GM21825 (cell line): ENCODE results near the gene ANGPTL1.

Experiments
- ATAC-seq: cut with Tn5 transposase; IDR thresholded peaks from one replicate; pipeline ENCODE4 v1.9.1; 2021; ENCODE audit warnings: mild to moderate bottlenecking, moderate library complexity; ENCODE audit not compliant: unreplicated experiment

The ANGPTL1 gene

GRCh38 chr1:178870944-178871343 is at the start of gene ANGPTL1:
Gene ANGPTL1, minus strand, starts transcription at chr1:178871077. Its CDS starts 5,301 bp downstream, at chr1:178865776.
- no peak for ATAC-seq

GRCh38 chr1:178919581-178919980 is 48.7 kb upstream of the ANGPTL1 start:
- ATAC-seq: no peak

- no peak for ATAC-seq
These were observed 48.1 kb upstream of the ANGPTL1 start for GRCh38 chr1:178918955-178919354.

- ATAC-seq: no peak
These were observed 47.4 kb upstream of the ANGPTL1 start for GRCh38 chr1:178918308-178918707.

- ATAC-seq: peak; percentile 48
These were observed 45.7 kb upstream of the ANGPTL1 start for GRCh38 chr1:178916448-178917174.

GRCh38 chr1:178912597-178912996 is 41.7 kb upstream of the ANGPTL1 start:
- ATAC-seq: no peak

GRCh38 chr1:178910023-178910422 is 39.1 kb upstream of the ANGPTL1 start:
- ATAC-seq: no peak

- no peak for ATAC-seq
These were observed 37.5 kb upstream of the ANGPTL1 start for GRCh38 chr1:178908358-178908757.

- no peak for ATAC-seq
These were observed 30.7 kb upstream of the ANGPTL1 start for GRCh38 chr1:178901482-178902125.

GRCh38 chr1:178899402-178899801 is 28.5 kb upstream of the ANGPTL1 start:
- no peak for ATAC-seq

- ATAC-seq: no peak
These were observed 27.5 kb upstream of the ANGPTL1 start for GRCh38 chr1:178898401-178898800.

GRCh38 chr1:178895928-178896327 is 25.1 kb upstream of the ANGPTL1 start:
- ATAC-seq: no peak

- ATAC-seq: no peak
These were observed 15.7 kb upstream of the ANGPTL1 start for GRCh38 chr1:178886551-178886950.

GRCh38 chr1:178885869-178886268 is 15.0 kb upstream of the ANGPTL1 start:
- ATAC-seq: no peak

GRCh38 chr1:178881950-178882349 is 11.1 kb upstream of the ANGPTL1 start:
- ATAC-seq: no peak

GRCh38 chr1:178877896-178878295 is 7.0 kb upstream of the ANGPTL1 start:
- no peak for ATAC-seq

GRCh38 chr1:178875936-178876335 is 5.1 kb upstream of the ANGPTL1 start:
- ATAC-seq: no peak

- ATAC-seq: no peak
These were observed 4.1 kb upstream of the ANGPTL1 start for GRCh38 chr1:178874966-178875365.

GRCh38 chr1:178871551-178872320 is 859 bp upstream of the ANGPTL1 start:
- ATAC-seq: no peak

GRCh38 chr1:178870221-178870620 is 656 bp downstream of the ANGPTL1 start:
- ATAC-seq: no peak

GRCh38 chr1:178869119-178869697 is 1.7 kb downstream of the ANGPTL1 start:
- no peak for ATAC-seq
